Stimulated activated CD4-positive, alpha-beta T cell treated with anti-CD3 and anti-CD28 coated beads, Interleukin-1b, Interleukin-23, amount 100 ng/mL, for 4 hours (primary cell): Measurements from ENCODE around the gene LRRC63.

ENCODE experiments used
- DNase-seq, 2 donors: peaks; one replicate each; pipeline ENCODE4 v3.0.0-alpha.2; 2020; ENCODE audit warnings: low read depth in 2 of 2

Gene LRRC63

GRCh38 chr13:46311217-46311616, 99.5 kb downstream of the LRRC63 start:
- no peak for DNase-seq

GRCh38 chr13:46313024-46313423, 101.3 kb downstream of the LRRC63 start:
- no peak for DNase-seq

- DNase-seq, result no peak
Observed at GRCh38 chr13:46313432-46314257, 101.9 kb downstream of the LRRC63 start.

GRCh38 chr13:46314587-46314986, 102.9 kb downstream of the LRRC63 start:
- DNase-seq, result no peak

GRCh38 chr13:46315036-46315435, 103.3 kb downstream of the LRRC63 start:
- DNase-seq, result no peak

GRCh38 chr13:46315491-46316075, 103.9 kb downstream of the LRRC63 start:
- DNase-seq, result no peak

- no peak for DNase-seq
Observed at GRCh38 chr13:46317120-46317519, 105.4 kb downstream of the LRRC63 start.

- DNase-seq, result no peak
Observed at GRCh38 chr13:46318986-46319385, 107.3 kb downstream of the LRRC63 start.

- DNase-seq, result no peak
Observed at GRCh38 chr13:46320406-46320805, 108.7 kb downstream of the LRRC63 start.

- DNase-seq, result no peak
Observed at GRCh38 chr13:46320821-46321220, 109.1 kb downstream of the LRRC63 start.

GRCh38 chr13:46321494-46322225, 109.9 kb downstream of the LRRC63 start:
- peak; percentile 56 to 60 for DNase-seq

- no peak for DNase-seq
Observed at GRCh38 chr13:46324976-46325375, 113.2 kb downstream of the LRRC63 start.
